ENCODE results near the gene RAD51B. TPM values are rescaled to one million over a fixed set of nuclear protein-coding genes. Genes with fewer than 3 reads are reported as not detected.

RAD51B gene
- total RNA-seq, 4 donors from 2014 or later, result 5.0 to 31.8 (median 20.6) TPM

DNA sequence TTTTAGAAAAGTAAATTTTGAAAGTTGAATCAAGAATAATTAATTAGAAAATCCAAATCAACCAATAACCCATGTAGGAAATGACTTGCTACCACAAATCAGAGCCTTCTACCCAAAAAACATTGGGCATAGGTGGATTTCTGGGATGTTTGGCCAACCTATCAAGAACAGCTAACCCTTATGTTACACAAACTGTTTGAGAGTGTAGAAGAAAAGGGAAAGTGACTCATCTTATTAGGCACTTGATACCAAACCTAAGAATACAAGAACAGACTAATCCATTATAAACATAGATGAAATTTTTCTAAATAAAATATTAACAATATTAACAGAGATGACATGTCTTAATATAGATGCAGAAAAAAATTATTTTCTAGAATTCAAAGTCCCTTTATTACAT is 712.9 kb downstream of the RAD51B start:
- no peak overlapping the region for H3K4me3 ChIP-seq
- no peak overlapping the region for H3K27ac ChIP-seq
- no peaks in the 10 kb centered on the region for H3K36me3 ChIP-seq
- H3K9me3 ChIP-seq, result peaks cover 10 to 21% of the 10 kb centered on the region in 2 donors
- TF ChIP-seq EP300 (IDR thresholded peaks at IDR 0.05; ENCODE audit: low read depth), result no peak
- no peak for TF ChIP-seq POLR2A (IDR thresholded peaks at IDR 0.05)
- TF ChIP-seq POLR2AphosphoS5 (IDR thresholded peaks at IDR 0.05), result no peak
- TF ChIP-seq, protein P1, sequence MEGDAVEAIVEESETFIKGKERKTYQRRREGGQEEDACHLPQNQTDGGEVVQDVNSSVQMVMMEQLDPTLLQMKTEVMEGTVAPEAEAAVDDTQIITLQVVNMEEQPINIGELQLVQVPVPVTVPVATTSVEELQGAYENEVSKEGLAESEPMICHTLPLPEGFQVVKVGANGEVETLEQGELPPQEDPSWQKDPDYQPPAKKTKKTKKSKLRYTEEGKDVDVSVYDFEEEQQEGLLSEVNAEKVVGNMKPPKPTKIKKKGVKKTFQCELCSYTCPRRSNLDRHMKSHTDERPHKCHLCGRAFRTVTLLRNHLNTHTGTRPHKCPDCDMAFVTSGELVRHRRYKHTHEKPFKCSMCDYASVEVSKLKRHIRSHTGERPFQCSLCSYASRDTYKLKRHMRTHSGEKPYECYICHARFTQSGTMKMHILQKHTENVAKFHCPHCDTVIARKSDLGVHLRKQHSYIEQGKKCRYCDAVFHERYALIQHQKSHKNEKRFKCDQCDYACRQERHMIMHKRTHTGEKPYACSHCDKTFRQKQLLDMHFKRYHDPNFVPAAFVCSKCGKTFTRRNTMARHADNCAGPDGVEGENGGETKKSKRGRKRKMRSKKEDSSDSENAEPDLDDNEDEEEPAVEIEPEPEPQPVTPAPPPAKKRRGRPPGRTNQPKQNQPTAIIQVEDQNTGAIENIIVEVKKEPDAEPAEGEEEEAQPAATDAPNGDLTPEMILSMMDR (IDR thresholded peaks at IDR 0.05), result no peak
- no peaks in the 10 kb centered on the region for H3K27me3 ChIP-seq
- no peak for DNase-seq
- intact Hi-C loops (cut with DNase I; ENCODE audit: low total_unique reads), result no loop called here
- in situ Hi-C loops (cut with MboI; ENCODE audit: low pct_ligation_motif_present in 1 of 4, low pct_unique_long_range_greater_than_20kb in 1 of 4, low sequenced_read_pairs in 3 of 4), result loop anchor here in 2 of 4 donors (25.0 kb wide), 1 partner anchor 595 kb away; no protein-coding TSS in a partner anchor
- H3K4me1 ChIP-seq, result peaks cover 0 to 8% (median 3%) of the 10 kb centered on the region in 4 donors

DNA sequence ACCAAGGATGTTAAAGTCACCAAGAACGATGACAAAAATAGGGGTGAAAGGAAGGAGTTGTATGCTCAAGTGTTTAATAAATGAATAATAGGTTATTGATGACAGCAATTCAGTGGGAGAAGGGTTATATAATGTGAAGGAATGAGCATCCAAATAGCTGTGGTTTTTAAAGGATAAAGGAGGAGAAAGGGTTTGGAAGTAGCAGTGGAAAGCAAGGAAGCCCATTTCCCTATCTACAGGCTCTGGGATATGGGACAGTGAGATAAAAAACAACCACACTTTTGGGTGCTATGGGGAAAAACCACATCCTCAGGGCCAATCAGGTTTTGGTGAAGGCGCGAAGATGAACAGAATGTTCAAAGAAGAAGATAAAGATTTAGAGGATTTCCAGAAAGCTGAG is 714.7 kb downstream of the RAD51B start:
- H3K4me3 ChIP-seq, result no peak overlapping the region
- H3K4me1 ChIP-seq, result no peaks in the 10 kb centered on the region
- peaks cover 8 to 21% of the 10 kb centered on the region in 2 donors for H3K9me3 ChIP-seq
- TF ChIP-seq POLR2A (IDR thresholded peaks at IDR 0.05) (no peak), EP300 (IDR thresholded peaks at IDR 0.05; ENCODE audit: low read depth) (no peak), POLR2AphosphoS5 (IDR thresholded peaks at IDR 0.05) (no peak)
- TF ChIP-seq, protein P1 (IDR thresholded peaks at IDR 0.05), result no peak
- no peaks in the 10 kb centered on the region for H3K27me3 ChIP-seq
- 95 to 100% methylated on average over 3 of the region's 3 CpGs for WGBS, 2 donors (ENCODE audit: low coverage in 1 of 2)
- H3K27ac ChIP-seq, result no peak overlapping the region
- DNase-seq, result no peak
- H3K36me3 ChIP-seq, result no peaks in the 10 kb centered on the region
- intact Hi-C loops (cut with DNase I; ENCODE audit: low total_unique reads), result no loop called here
- in situ Hi-C loops (cut with MboI; ENCODE audit: low pct_ligation_motif_present in 1 of 4, low pct_unique_long_range_greater_than_20kb in 1 of 4, low sequenced_read_pairs in 3 of 4), result loop anchor here in 2 of 4 donors (25.0 kb wide), 1 partner anchor 597 kb away; no protein-coding TSS in a partner anchor

DNA sequence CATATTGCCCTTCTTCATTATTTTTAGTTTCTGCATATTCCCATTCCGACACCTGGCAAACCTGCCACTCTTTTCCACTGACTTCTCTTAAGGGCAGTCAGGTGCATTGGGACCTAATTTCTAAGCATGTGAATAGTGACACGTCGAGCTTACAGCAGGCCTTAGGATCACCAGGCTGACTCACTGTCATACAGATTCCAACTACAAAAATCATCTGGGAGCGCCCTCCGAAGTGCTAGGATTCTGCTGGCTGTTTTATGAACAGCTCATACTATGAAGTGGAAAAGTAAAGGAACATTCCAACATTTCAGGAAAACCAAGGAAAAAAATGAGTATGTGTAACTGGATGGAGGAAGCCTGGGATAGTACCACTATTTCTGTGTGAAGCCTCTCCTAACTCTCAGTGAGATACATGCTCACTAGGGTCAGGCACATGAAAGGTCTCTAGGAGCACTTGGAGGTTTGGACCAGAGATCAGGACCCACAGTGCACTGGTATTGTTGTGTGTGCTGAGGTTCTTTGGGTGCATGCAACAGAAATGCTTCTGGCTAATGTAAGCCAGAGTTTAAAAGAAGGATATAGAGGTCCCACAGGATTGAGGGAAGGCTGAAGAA is 715.9 kb downstream of the RAD51B start:
- H3K4me1 ChIP-seq, result no peaks in the 10 kb centered on the region
- WGBS, 2 donors (ENCODE audit: low coverage in 1 of 2), result 86 to 100% methylated on average over 1 to 5 of the region's 5 CpGs
- no peaks in the 10 kb centered on the region for H3K36me3 ChIP-seq
- in situ Hi-C loops (cut with MboI; ENCODE audit: low pct_ligation_motif_present in 1 of 4, low pct_unique_long_range_greater_than_20kb in 1 of 4, low sequenced_read_pairs in 3 of 4), result loop anchor here in 2 of 4 donors (25.0 kb wide), 1 partner anchor 598 kb away; no protein-coding TSS in a partner anchor
- TF ChIP-seq POLR2A (IDR thresholded peaks at IDR 0.05), result no peak
- no peak for TF ChIP-seq EP300 (IDR thresholded peaks at IDR 0.05; ENCODE audit: low read depth)
- TF ChIP-seq, protein P1 (IDR thresholded peaks at IDR 0.05), result no peak
- no peak for TF ChIP-seq POLR2AphosphoS5 (IDR thresholded peaks at IDR 0.05)
- H3K27ac ChIP-seq, result no peak overlapping the region
- H3K27me3 ChIP-seq, result no peaks in the 10 kb centered on the region
- intact Hi-C loops (cut with DNase I; ENCODE audit: low total_unique reads), result no loop called here
- peaks cover 7 to 13% of the 10 kb centered on the region in 2 donors for H3K9me3 ChIP-seq
- no peak for DNase-seq
- no peak overlapping the region for H3K4me3 ChIP-seq

DNA sequence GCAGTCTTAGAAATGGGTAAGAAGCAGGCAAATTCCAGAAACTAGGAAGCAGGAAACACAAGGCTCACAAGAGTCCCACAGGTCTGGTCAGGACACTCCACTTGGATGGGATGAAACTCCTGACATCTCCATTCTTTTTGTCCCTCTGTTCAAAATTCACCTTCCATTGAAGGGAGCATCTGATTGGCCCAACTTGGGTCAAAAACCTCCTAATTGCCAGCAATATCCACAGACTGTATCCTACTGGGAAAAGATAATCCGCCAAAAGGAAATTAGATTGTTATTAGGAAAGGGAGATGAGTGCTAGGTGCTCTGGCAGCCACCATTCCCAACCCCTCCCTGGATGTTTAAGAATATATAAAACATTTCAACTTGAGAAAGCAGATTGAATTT is 716.4 kb downstream of the RAD51B start:
- in situ Hi-C loops (cut with MboI; ENCODE audit: low pct_ligation_motif_present in 1 of 4, low pct_unique_long_range_greater_than_20kb in 1 of 4, low sequenced_read_pairs in 3 of 4), result loop anchor here in 2 of 4 donors (25.0 kb wide), 1 partner anchor 599 kb away; no protein-coding TSS in a partner anchor
- no peaks in the 10 kb centered on the region for H3K36me3 ChIP-seq
- TF ChIP-seq, protein P1 (IDR thresholded peaks at IDR 0.05), result no peak
- TF ChIP-seq EP300 (IDR thresholded peaks at IDR 0.05; ENCODE audit: low read depth) (no peak), POLR2AphosphoS5 (IDR thresholded peaks at IDR 0.05) (no peak), POLR2A (IDR thresholded peaks at IDR 0.05) (no peak)
- H3K4me1 ChIP-seq, result peaks cover 0 to 2% (median 0%) of the 10 kb centered on the region in 4 donors
- 94 to 100% methylated on average over 1 of the region's 1 CpG for WGBS, 2 donors (ENCODE audit: low coverage in 1 of 2)
- H3K27me3 ChIP-seq, result no peaks in the 10 kb centered on the region
- no peak overlapping the region for H3K27ac ChIP-seq
- DNase-seq, result no peak
- H3K4me3 ChIP-seq, result no peak overlapping the region
- intact Hi-C loops (cut with DNase I; ENCODE audit: low total_unique reads), result no loop called here
- H3K9me3 ChIP-seq, result peaks cover 5 to 8% of the 10 kb centered on the region in 2 donors
